GM21367 (cell line): ENCODE data around the gene PI4K2A.

ENCODE experiments used
- ATAC-seq: cut with Tn5 transposase; IDR thresholded peaks from one replicate; pipeline ENCODE4 v1.9.1; 2021; ENCODE audit not compliant: unreplicated experiment

PI4K2A gene

DNA sequence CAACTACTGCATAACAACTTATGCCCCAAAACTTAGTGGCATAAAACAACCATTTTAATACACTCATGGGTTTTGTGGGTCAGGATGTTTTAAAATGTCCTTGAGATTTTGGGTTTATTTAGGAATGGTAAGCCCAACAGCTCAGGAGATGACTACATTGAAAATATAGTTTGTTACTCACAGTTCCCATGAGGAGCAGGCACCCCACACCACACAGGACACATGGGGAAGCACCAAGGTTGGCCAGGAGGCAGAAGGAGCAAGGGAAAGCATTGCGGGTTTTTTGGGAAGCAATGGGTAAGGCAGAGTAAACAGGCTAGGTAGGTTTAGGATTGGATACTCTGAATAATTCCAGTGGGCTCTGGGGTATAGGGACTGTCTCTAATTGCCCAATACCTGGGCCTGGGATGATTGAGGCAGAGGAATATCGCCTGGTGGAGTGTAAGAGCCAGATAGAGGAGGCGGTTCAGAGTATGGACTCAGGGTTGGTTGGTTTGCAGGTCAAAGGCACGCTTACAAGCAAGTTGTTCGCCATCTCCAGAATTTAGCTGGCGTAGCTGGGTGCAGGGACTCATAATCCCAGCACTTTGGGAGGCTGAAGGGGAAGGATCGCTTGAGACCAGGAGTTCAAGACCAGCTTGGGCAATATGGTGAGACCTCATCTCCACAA lies 63.1 kb downstream of the PI4K2A start:
- no peak for ATAC-seq

DNA sequence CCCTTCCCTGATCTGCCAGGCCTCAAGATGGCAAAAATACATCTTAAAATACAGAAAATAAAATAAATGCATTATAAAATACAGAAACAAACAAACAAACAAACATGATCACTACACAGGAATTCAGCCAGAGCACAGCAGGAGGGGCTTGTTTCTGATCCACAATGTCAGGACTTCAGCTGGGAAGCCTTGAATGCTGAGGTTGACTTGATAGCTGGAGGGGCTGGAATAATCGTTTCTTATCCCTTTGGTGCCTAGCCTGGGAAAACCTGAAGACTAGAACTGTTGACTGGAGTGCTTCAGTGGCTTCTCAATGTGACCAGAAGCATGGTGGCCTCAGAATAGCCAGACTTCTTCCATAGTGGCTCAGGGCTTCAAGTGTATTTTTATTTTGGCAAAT lies 63.9 kb downstream of the PI4K2A start:
- ATAC-seq: no peak

DNA sequence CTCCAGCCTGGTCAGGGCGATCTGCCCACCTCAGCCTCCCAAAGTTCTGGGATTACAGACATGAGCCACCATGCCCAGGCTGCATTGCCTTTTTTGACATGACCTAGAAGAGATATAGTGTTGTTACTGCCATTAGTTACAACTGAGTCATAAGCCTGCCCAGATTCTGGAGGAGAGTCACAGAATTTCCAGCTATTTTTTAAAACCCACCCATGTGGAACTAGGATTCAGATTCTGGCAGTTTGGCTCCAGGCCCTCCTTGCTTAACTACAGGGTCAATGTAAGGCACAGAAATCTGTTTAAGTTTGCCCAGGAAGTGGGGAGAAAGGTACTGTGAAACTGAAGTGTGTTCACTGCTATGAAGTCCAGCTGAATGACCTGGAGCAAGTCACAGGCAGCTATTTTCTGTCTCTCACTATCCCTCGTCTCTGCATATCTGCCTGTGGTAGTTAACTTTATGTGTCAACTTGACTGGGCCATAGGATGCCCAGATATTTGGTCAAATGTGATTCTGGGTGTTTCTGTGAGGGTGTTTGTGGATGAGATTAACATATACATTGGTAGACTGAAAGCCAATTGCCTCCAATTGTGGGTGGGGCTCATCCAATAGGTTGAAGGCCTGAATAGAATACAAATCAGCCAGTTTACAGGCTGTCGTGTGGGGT lies 64.7 kb downstream of the PI4K2A start:
- ATAC-seq: no peak

DNA sequence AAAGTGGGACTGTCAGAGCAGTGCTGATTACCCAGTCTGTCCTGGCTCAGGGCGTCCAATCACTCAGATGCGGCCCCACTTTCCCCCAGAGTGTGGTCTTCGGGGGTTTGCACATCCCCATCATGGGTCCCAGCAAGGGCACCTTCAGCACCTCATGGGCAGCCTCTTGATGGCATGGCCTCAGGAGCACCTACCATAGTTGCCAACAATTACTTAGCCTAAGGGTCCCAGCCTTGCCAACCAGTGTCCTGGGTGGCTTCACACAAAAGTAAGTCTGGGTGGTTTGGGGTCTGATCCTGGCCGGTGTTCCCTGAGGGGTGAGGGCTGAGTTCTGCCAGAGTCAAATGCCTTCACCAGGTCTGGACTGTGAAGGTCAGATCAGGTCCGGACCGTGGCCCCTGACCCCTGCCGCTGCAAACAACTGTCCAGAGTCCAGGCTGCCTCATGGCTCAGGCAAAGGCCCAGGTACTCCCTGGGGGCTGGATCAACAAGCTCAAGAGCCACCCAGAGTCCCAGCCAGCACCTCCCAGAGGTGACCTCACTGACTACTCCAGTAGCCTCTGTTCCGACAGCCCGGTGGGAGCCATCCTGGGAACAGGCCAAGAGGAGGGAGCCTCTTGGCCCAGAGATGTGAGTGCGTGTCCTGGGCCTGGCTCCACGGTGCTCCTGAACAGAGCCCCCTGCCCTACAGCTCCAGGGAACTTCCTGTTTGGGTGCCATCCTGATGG lies 66.8 kb downstream of the PI4K2A start:
- no peak for ATAC-seq

DNA sequence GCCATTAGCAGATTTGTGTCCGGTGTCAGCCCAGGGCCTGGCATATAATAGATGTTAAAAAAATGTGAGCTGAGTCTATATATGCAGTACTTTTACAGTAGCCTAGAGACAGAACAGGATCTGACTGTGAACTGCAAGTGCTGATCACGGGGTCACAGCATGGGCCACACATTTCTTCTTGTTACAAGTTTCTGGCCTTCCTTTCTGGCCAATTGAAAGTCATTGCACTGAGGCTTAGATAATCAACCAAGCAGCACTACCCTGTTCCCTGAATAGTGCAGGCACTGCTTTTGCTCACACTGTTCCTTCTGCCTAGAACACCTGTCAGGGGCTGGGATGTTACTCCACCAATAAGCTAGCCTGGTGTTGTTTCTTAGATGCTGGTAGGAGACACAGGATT lies 67.7 kb downstream of the PI4K2A start:
- no peak for ATAC-seq

DNA sequence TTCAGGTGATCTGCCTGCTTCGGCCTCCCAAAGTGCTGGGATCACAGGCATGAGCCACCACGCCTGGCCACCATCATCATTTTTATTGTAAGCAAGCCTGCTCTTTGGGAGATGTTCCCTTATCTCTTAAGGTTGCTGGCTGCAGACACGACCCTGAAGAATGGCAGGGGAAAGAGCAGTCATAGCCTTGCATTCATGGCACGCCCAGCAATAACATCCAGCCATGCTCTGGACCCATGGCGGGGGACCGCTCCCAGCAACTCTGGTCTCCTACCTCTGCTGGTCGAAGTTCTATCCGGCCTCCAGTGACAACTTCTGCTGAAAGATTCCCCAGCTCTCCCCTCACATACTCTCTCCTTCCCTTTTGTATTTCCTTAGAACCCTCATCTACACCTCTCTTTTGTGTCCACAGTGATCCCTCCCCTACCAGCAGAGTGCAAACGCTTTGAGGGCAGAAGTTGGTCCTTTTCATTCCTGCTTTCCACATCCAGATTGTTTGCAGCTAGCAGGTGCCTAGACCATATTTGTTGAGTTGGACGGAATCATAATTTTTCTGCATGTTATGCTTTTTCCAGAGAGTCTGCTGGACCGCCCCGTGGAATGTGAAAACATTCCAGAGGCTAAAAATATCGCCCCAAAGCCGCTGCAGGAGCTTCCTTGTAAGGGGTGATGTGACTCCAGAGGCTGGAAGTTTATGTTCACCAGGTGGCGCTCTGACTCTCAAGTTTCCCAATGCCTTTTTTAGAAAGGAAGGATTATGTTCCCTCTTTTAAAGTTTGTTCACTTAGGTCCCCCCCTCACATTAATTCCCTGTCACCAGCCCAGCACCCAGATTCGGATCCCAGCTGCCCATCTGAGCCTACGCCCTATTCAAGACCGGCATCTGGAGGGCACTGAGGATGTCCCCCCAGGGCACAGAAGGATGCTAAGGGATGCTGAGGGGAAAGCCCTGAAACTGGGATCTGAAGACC lies 68.8 kb downstream of the PI4K2A start:
- no peak for ATAC-seq

DNA sequence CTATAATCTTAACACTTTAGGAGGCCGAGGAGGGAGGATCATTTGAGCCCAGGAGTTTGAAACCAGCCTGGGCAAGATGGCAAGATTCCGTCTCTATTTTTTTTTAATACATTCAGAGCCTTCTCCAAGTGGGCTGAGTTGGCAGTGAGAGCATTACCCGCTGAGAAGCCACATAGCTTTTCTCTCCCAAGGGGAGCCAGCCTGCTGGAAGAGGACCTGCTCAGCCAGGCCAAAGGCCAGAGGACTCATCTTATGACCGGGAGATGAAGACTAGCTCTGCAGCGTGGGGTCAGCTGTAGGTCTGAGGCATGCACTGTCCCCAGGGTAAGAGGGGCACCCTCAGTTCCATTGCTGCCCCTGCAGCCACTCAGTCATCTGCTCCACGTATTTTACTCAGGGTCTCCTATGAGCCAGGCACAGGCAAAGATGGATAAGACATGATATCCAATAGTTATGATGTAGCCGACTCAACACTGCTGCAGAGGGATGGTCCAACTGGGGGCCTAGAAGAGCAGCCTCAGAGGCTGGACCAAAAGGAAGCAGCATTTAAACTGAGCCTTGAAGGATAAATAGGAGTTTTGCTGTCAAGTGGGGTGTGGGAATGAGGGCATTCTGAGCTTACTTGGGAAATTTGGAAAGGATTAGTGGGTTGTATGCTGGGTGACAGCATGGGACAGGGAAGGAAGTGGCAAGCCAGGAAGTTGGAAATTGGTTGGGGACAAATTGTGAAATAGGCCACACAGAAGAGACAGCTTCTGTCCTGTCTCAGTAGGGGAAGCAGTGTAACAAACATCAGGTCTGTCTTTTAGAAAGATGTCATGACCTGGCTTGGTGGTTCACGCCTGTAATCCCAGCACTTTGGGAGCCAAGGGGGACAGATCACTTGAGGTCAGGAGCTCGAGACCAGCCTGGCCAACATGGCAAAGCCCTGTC lies 71.4 kb downstream of the PI4K2A start:
- no peak for ATAC-seq

DNA sequence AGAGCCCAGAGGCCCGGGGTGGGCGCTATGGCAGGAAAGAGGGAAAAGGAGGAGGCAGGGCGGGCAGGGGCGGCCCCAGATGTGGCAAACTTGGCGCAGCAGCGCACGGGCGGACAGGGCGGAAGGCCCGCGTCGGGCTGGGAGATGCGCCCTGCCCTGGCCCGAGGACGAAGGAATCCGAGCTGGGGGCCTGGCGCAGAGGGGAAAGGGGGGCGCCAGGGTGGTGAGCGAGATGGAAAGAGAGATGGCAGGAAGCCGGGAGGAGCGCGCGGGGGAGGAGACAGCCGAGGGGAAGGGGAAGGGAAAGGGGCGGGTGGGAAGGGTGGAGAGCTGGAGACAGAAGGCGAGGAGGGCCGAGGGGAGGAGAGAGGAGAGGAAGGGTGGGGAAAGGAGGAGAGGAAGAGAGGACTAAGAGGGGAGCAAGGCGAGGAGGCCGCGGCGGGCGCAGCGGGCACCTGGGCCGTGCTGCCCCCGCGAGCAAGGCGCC lies 72.9 kb downstream of the PI4K2A start, which contains the start of gene MARVELD1:
Gene MARVELD1, plus strand, starts transcription at position 392 of the 487 bp plus-strand sequence. CDS start 147 bp downstream, outside the sequence.
- ATAC-seq: peak; percentile 18

DNA sequence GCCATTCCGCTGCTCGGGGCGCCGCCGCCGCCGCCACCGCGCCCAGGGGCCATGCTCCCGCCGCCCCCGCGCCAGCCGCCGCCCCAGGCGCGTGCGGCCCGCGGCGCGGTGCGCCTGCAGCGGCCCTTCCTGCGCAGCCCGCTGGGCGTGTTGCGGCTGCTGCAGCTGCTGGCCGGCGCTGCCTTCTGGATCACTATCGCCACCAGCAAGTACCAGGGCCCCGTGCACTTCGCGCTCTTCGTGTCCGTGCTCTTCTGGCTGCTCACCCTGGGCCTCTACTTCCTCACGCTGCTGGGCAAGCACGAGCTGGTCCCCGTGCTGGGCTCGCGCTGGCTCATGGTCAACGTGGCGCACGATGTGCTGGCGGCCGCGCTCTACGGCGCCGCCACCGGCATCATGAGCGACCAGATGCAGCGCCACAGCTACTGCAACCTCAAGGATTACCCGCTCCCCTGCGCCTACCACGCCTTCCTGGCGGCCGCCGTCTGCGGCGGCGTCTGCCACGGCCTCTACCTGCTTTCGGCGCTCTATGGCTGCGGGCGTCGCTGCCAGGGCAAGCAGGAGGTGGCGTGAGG lies 73.4 kb downstream of the PI4K2A start:
- ATAC-seq: peak; percentile 84

DNA sequence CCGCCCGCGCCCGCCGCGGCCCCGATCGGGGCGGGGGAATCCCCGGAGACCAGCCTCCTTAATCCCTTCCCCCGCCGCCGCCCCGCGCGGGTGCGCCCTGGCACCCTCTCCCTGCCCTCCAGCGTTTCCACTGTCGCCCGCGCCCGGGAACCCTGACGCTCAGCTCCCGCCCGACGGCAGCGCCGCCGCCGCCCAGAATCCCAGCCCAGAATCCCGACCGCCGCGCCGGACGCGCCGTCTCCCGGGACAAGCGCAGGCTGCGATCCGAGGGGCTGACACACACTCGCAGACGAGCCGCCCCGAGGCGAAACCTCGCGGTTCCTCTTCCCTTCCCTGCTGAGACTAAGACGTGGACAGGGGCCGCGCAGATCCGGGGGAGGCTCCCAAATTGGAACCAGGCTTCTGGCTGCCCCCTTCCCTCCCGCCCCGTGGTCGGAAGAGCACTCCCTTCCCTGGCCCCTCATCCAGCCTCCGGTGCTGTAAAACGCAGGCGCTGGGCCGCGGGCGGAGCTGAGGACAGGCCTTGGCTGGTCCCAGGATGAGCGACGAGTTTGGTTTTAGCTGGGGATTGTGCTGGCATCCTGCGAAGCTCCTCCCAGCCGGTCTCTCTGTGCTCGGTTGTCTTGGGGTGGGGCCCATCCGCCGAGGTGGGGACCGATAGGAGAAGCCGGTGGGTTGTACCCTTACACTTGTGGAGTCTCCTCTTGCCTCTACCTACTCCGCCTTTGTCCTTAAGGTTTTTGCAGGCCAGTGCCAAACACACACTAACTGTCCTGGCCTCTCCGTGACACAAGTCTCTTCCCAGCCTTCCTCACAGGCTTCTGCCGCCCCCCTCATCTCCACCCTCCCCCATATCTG lies 74.2 kb downstream of the PI4K2A start:
- peak; percentile 34 for ATAC-seq

DNA sequence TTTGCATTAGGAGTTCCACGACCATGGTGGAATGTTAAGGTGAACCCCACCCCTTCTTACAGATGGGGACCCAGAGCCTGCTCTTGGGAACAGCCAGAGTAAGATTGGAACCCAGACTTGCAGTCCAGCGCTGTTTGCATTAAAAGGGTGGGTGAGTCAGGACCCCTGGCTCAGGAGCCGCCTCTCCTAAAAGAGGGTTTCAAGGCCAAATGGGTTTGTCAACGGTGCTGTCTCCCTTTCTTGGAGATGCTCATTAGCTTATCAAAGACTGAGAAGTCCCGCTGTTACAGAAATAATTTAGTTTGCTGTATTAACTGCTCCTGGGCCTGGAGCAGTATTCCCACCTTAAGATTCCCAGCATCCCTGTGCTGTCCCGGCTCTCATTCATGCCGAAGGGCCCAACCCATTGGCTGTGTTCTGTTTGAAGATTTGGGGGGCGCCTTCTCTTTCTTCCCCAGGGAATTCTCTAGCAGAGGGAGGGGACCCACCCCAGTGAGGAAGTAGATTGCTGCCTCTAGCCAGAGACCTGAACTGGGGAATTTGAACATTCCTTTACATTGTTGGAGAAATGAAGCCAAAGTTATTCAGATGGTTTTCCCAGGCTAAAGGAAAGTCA lies 74.9 kb downstream of the PI4K2A start:
- no peak for ATAC-seq

DNA sequence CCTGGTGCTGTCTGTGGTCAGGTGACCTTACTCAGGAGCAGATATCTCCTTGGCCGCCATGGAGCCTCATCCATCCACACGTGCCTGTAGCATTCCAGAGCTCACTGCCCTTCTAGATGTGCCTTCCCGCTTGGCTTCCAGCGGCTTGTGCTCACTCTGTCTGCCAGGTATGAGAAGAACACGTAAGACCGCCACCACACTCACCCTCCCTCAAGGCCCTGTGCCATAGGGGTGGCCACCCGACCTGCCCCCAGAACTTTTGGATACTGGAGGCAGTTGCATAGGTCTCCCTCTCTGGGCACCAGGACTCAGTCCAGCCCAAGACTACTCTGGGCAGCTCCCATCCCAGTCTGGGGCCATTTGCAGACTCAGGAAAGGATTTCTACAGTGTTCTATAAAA lies 77.2 kb downstream of the PI4K2A start:
- ATAC-seq: no peak

DNA sequence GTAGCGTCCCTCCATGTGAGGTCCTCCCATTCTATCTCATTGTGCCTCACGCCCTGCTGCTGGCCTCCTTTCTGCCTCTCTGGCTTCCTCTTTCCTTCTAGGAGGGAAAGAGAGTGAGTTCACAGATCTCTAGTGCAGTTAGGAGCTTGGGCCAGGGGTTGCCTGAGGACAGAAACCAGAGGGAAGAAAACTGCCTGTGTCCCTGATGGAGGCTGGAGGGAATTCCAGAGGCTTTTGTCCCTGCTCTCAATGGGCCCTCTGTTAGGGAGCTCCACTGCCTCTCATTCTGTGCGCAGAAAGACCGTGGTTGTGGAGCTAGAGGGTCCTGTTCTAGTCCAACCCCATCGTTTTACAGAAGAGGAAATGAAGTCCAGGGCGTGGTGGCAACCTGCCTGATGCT lies 77.7 kb downstream of the PI4K2A start:
- ATAC-seq: no peak

DNA sequence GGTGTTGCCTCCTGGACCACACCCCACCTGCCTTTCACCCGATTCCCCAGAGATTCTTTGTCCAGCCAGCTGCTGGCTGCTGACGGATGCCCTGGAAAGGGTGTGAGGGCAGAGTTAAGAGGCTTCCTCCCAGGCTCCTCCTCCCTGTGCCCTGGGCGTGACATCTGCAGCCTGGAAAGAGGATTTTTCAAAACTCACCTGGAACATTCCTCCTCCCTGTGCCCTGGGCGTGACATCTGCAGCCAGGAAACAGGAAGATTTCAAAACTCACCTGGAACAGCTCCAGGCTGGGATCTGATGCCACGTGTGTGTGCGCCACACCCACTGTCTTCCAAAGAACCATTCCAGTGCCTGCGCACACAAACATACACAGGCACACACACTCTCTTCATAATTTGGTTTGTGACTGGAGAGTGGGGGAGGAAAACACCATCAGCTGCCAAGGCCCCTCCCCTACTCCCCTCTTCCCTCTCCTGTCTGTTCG lies 78.2 kb downstream of the PI4K2A start:
- no peak for ATAC-seq

DNA sequence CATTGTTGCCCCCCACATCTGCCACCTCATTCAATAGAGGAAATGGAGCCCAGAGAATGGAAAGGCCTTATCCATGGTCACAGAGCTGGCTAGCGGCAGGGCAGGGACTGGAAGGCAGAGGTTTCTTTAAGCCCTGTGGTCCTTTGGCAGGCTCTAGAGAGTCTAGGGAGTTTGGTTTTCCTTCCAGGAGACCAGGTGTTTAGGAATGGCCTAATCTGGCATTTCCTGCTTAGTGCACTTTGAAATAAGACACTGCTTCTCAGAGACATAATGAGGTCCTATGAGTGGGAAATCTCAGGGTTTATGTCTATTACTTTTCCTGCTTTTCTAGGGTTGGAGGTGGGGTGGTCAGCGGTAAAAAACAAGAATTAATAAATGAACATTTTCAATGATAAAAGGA lies 79.1 kb downstream of the PI4K2A start:
- ATAC-seq: no peak

DNA sequence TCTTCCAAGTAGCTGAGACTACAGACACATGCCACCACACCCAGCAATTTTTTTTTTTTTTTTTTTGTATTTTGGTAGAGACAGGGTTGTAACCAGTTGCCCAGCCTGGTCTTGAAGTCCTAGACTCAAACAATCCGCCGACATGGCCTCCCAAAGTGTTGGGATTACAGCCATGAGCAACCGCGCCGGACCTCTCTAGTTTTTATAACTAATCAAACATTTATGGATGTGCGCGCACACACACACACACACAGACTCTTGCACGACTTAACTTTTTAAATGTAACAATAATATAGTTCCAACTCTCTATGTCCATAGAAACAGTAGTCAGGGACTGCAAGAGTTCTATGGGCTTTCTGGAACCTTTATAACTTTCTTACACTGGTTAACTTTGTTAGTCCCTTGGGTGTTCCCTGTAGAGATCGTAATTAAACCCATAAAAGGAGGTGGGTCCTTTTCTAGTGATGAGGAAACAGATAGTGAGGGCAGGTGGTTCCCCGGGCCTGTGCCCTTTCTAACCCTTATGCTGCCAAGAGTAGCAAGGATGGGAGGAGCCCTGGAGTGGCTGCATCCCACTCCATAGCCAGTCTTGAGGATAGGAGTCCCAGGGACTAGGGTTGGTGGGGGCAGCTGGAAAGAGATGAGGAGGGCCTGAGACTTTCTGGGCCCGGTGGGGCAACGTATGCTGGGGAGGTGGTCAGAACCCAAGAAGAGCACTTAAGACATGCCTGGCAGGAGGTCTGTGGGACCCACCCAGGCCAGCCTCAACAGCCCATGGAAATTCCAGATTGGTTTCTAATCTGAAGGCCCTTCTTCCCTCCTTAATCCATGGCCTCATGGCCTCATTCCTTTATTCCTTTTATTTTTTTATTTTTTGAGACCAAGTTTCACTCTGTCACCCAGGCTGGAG lies 81.7 kb downstream of the PI4K2A start:
- ATAC-seq: no peak

DNA sequence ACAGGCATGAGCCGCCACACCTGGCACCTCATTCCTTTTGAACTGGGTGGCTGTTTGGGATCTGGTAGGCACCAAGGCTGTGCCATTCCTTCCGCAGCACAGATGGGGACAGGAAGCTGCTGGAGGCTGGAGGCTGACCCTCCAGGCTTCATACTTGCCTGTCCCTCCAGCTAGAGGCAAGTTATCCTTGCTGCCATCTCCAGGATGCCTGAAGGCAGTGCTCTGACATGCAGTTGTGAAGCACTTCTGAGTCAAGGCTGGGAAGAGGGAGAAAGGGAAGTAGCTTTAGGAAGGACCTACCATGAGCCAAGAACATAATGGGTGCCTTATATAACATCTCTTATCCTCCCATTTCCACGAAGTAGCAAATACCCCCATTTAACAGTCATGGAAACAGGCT lies 82.5 kb downstream of the PI4K2A start:
- no peak for ATAC-seq
